HepG2 (cell line): ENCODE results near the gene UQCRC2. TPM values are rescaled to one million over a fixed set of nuclear protein-coding genes. Genes with fewer than 3 reads are reported as not detected.

ENCODE experiments used
- ATAC-seq: fragments of 200-7000 bp; cut with Tn5 transposase; 3 replicates; pipeline ENCODE4 v1.9.1; 2020; ENCODE audit warnings: mild to moderate bottlenecking, moderate library complexity
- BruUV-seq: library from RNA; stranded (reverse); fragments of 400-500 nt; replicated peaks from 2 replicates; lab custom pipeline; 2021; lab: Mats Ljungman, UMichigan
- CTCF ChIA-PET: fragments of 300-600 bp; formaldehyde crosslinking; extraction: SDS; loops from one replicate; lab custom pipeline; 2021; ENCODE audit warnings: low total read pairs, inconsistent platforms, low intra/inter-chr PET ratio; lab: Yijun Ruan, JAX
- POLR2A ChIA-PET: fragments of 350-600 bp; sonication (Branson Sonifier 250); formaldehyde crosslinking; loops from one replicate; lab custom pipeline; 2020; ENCODE audit warnings: antibody characterized with exemption, inconsistent platforms; lab: Yijun Ruan, JAX
- DNase-seq: peaks from one replicate; pipeline ENCODE4 v3.0.0-alpha.2; 2015; ENCODE audit warnings: low spot score
- FAIRE-seq: peaks from 3 replicates; lab custom pipeline; 2011; peaks lifted over from hg19 to GRCh38; lab: Jason Lieb, UNC
- H2AFZ ChIP-seq: one replicate; pipeline ENCODE4 v1.6.1; 2011; ENCODE audit warnings: low read length, inconsistent platforms
- H3K27ac ChIP-seq: fragments of 300-600 bp; 3 replicates; pipeline ENCODE4 v1.8.0; 2011; ENCODE audit warnings: mixed run types, mild to moderate bottlenecking, mixed read lengths, low read length, inconsistent platforms; ENCODE audit not compliant: insufficient read depth; ENCODE audit errors: extremely low read length
- H3K27me3 ChIP-seq, 2 experiments: fragments of 200-600 bp in 1 of 2; 2 replicates in 1 of 2; 3 replicates in 1 of 2; pipeline versions ENCODE4 v1.6.0 to v1.8.0; 2011; ENCODE audit warnings: low read length in 2 of 2, mild to moderate bottlenecking in 2 of 2, moderate library complexity in 2 of 2, inconsistent platforms in 1 of 2; ENCODE audit not compliant: insufficient read depth in 2 of 2, control insufficient read depth in 1 of 2
- H3K36me3 ChIP-seq, 2 experiments: fragments of 200-600 bp in 1 of 2; replicated peaks in 1 of 2; 2 replicates in 1 of 2; 3 replicates in 1 of 2; pipeline versions ENCODE4 v1.5.1 to v1.8.0; 2011; ENCODE audit warnings: low read length in 2 of 2, inconsistent platforms in 1 of 2; ENCODE audit not compliant: insufficient read depth in 2 of 2, control insufficient read depth in 1 of 2
- H3K4me1 ChIP-seq: 2 replicates; pipeline ENCODE4 v1.5.1; 2012; ENCODE audit warnings: low read length, inconsistent platforms; ENCODE audit not compliant: insufficient read depth
- H3K4me2 ChIP-seq: 2 replicates; pipeline ENCODE4 v1.6.0; 2011; ENCODE audit warnings: low read depth, low read length, inconsistent platforms
- H3K4me3 ChIP-seq, 3 experiments: fragments of 200-600 bp in 1 of 3; sonication (generic), shearing (Covaris generic) in 1 of 3; replicated peaks in 1 of 3; 2 replicates each; pipeline ENCODE4 v1.5.1; 2011 to 2016; ENCODE audit warnings: low read length in 3 of 3, inconsistent platforms in 2 of 3, low read depth in 2 of 3, mild to moderate bottlenecking in 2 of 3, control low read depth in 1 of 3, mixed read lengths in 1 of 3; ENCODE audit not compliant: insufficient read depth in 1 of 3
- H3K79me2 ChIP-seq: one replicate; pipeline ENCODE4 v1.6.1; 2011; ENCODE audit warnings: low read length, inconsistent platforms; ENCODE audit not compliant: insufficient read depth
- H3K9ac ChIP-seq: 2 replicates; pipeline ENCODE4 v1.6.0; 2011; ENCODE audit warnings: mild to moderate bottlenecking, low read depth, low read length, inconsistent platforms; ENCODE audit not compliant: insufficient read depth
- H3K9me3 ChIP-seq: 2 replicates; pipeline ENCODE4 v1.5.1; 2012; ENCODE audit warnings: mild to moderate bottlenecking, low read length
- H4K20me1 ChIP-seq: 2 replicates; pipeline ENCODE4 v1.6.0; 2011; ENCODE audit warnings: inconsistent platforms, mild to moderate bottlenecking, low read length, moderate library complexity; ENCODE audit not compliant: insufficient read depth
- AHR ChIP-seq: IDR thresholded peaks from 2 replicates; pipeline ENCODE4 v1.6.1; 2018; ENCODE audit warnings: missing genetic modification reagents, missing compliant biosample characterization
- ARNT ChIP-seq: fragments of 450-650 bp; IDR thresholded peaks from 2 replicates; pipeline ENCODE4 v1.6.1; 2017
- CEBPB ChIP-seq: IDR thresholded peaks from 2 replicates; pipeline ENCODE4 v1.6.1; 2011; ENCODE audit warnings: low read depth, low read length, improper control_type of control experiment, borderline replicate concordance
- CEBPG ChIP-seq: IDR thresholded peaks from 2 replicates; pipeline ENCODE4 v1.6.1; 2016
- POLR2A ChIP-seq, 2 experiments: IDR thresholded peaks; 2 replicates each; pipeline ENCODE4 v1.6.1; 2011; ENCODE audit warnings: low read depth in 2 of 2, low read length in 2 of 2, mild to moderate bottlenecking in 1 of 2, moderate library complexity in 1 of 2; ENCODE audit not compliant: insufficient read depth in 1 of 2
- RBM22 ChIP-seq: fragments of 200-400 bp; formaldehyde crosslinking; optimal IDR thresholded peaks from 2 replicates; pipeline ENCODE3; 2017; ENCODE audit warnings: mild to moderate bottlenecking, low read length, moderate library complexity
- ZBTB7B ChIP-seq: sonication (generic); formaldehyde crosslinking; IDR thresholded peaks from 2 replicates; pipeline ENCODE4 v1.4.0; 2020; ENCODE audit warnings: missing genetic modification reagents
- ZNF205 ChIP-seq: IDR thresholded peaks from 2 replicates; pipeline ENCODE4 v1.6.1; 2018; ENCODE audit warnings: missing biosample characterization, missing genetic modification reagents
- ZNF615 ChIP-seq: sonication (generic); formaldehyde crosslinking; IDR thresholded peaks from 2 replicates; pipeline ENCODE4 v1.5.0; 2020; ENCODE audit warnings: mild to moderate bottlenecking, missing genetic modification reagents, borderline replicate concordance
- WGBS: methylation state at CpG from one replicate; pipeline ENCODE4 v1.1.6; 2017; ENCODE audit warnings: low lambda C conversion rate; 5-methylcytosine and 5-hydroxymethylcytosine counted together
- in situ Hi-C: cut with HindIII; loops from 2 replicates; pipeline ENCODE4 v1.10.0; 2017; ENCODE audit warnings: low pct_unique_long_range_greater_than_20kb; ENCODE audit not compliant: extremely low pct_ligation_motif_present
- intact Hi-C: fragments of 100-400 bp; cut with micrococcal nuclease; formaldehyde crosslinking; loops from one replicate; pipeline ENCODE4 v1.10.0; 2022; ENCODE audit not compliant: unreplicated experiment
- polyA plus RNA-seq, 8 experiments: library from polyadenylated mRNA; depleted of rRNA in 3 of 8; stranded (reverse) in 7 of 8; unstranded in 1 of 8; fragments of >200 nt; fragmentation: Illumina TruSeq in 4 of 8; extraction: Trizol in 4 of 8; gene quantifications; 2 replicates each; pipeline versions ENCODE4 v1.2.1 to v1.2.3, GENCODE V29; 2011 to 2016; ENCODE audit warnings: low read depth in 4 of 8, missing spikeins in 1 of 8, mixed read lengths in 1 of 8; ENCODE audit not compliant: insufficient read depth in 1 of 8
- total RNA-seq, 5 experiments: library from RNA; depleted of rRNA; stranded (reverse); fragments of >200 nt; fragmentation: Illumina TruSeq; extraction: Trizol; gene quantifications; 2 replicates each; pipeline ENCODE4 v1.2.3, GENCODE V29; 2016; ENCODE audit warnings: low read depth in 1 of 5
- TF ChIP-seq, protein P1 (sequence below): sonication (generic); formaldehyde crosslinking; IDR thresholded peaks from 2 replicates; pipeline ENCODE4 v1.4.0; 2020; ENCODE audit warnings: mild to moderate bottlenecking, missing genetic modification reagents
- TF ChIP-seq, protein P2 (sequence below): sonication (generic); formaldehyde crosslinking; IDR thresholded peaks from 2 replicates; pipeline ENCODE4 v1.4.0; 2020; ENCODE audit warnings: missing genetic modification reagents, borderline replicate concordance

The UQCRC2 gene
- total and polyA plus RNA-seq, 2 of the 13 experiments (the other 11 are each of a cell fraction or from before 2014, with no cell fraction given), result 442 to 536 TPM

DNA sequence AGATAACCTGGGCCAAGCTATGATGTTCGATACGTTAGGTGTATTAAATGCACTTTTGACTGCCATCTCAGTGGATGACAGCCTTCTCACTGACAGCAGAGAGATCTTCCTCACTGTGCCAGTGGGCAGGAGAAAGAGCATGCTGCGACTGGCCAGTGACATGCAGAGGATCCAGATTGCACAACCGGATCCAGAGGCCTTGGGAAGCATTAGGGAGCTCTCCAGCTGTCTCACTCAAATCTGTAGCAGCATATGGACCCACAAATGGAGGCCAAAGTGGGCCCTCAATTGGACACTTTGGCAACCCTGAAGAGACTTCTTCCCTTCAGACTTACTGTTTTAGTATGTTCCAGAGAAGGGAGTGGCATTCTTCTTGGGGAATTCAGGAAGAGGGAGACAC lies 26.9 kb downstream of the UQCRC2 start:
- Histone ChIP-seq H3K9ac (no peak overlapping the region), H3K36me3 (peaks cover 53 to 98% of the 10 kb centered on the region in 2 experiments), H4K20me1 (no peaks in the 10 kb centered on the region; the same call in 1 of the 2 replicates), H3K4me3 (no peak overlapping the region), H3K27me3 (no peaks in the 10 kb centered on the region)
- WGBS, result 95% methylated on average over 4 of the region's 4 CpGs
- intact Hi-C loops, result no loop called here
- no TSS peak for BruUV-seq
- TF ChIP-seq ARNT (no peak), ZNF615 (CRISPR knock-in tag) (no peak), CEBPB (peak; percentile 62), ZBTB7B (CRISPR knock-in tag) (no peak), RBM22 (peak; percentile 74), POLR2A (IDR thresholded peaks at IDR 0.05; ENCODE audit: insufficient read depth in 1 of 2, low read depth in 2 of 2, low read length in 2 of 2) (0 out of 4 replicates have a peak, but pooled peaks of 1 of the 2 experiments have one; percentile 10), ZNF205 (CRISPR knock-in tag) (no peak), AHR (CRISPR knock-in tag) (no peak), CEBPG (CRISPR knock-in tag) (0 out of 2 replicates have a peak, but pooled peaks have one; percentile 25)
- TF ChIP-seq, protein P1, sequence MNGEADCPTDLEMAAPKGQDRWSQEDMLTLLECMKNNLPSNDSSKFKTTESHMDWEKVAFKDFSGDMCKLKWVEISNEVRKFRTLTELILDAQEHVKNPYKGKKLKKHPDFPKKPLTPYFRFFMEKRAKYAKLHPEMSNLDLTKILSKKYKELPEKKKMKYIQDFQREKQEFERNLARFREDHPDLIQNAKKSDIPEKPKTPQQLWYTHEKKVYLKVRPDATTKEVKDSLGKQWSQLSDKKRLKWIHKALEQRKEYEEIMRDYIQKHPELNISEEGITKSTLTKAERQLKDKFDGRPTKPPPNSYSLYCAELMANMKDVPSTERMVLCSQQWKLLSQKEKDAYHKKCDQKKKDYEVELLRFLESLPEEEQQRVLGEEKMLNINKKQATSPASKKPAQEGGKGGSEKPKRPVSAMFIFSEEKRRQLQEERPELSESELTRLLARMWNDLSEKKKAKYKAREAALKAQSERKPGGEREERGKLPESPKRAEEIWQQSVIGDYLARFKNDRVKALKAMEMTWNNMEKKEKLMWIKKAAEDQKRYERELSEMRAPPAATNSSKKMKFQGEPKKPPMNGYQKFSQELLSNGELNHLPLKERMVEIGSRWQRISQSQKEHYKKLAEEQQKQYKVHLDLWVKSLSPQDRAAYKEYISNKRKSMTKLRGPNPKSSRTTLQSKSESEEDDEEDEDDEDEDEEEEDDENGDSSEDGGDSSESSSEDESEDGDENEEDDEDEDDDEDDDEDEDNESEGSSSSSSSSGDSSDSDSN (CRISPR knock-in tag), result no peak
- TF ChIP-seq, protein P2, sequence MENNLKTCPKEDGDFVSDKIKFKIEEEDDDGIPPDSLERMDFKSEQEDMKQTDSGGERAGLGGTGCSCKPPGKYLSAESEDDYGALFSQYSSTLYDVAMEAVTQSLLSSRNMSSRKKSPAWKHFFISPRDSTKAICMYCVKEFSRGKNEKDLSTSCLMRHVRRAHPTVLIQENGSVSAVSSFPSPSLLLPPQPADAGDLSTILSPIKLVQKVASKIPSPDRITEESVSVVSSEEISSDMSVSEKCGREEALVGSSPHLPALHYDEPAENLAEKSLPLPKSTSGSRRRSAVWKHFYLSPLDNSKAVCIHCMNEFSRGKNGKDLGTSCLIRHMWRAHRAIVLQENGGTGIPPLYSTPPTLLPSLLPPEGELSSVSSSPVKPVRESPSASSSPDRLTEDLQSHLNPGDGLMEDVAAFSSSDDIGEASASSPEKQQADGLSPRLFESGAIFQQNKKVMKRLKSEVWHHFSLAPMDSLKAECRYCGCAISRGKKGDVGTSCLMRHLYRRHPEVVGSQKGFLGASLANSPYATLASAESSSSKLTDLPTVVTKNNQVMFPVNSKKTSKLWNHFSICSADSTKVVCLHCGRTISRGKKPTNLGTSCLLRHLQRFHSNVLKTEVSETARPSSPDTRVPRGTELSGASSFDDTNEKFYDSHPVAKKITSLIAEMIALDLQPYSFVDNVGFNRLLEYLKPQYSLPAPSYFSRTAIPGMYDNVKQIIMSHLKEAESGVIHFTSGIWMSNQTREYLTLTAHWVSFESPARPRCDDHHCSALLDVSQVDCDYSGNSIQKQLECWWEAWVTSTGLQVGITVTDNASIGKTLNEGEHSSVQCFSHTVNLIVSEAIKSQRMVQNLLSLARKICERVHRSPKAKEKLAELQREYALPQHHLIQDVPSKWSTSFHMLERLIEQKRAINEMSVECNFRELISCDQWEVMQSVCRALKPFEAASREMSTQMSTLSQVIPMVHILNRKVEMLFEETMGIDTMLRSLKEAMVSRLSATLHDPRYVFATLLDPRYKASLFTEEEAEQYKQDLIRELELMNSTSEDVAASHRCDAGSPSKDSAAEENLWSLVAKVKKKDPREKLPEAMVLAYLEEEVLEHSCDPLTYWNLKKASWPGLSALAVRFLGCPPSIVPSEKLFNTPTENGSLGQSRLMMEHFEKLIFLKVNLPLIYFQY (CRISPR knock-in tag), result no peak
- TF ChIP-seq, all 625 proteins: peak for 4
- CTCF ChIA-PET, result no interaction called here
- Histone ChIP-seq H3K79me2 (no peaks in the 10 kb centered on the region), H3K27ac (no peak overlapping the region), H3K9me3 (no peaks in the 10 kb centered on the region), H3K4me2 (no peak overlapping the region), H3K4me1 (no peaks in the 10 kb centered on the region), H2AFZ (no peak overlapping the region)
- DNase-seq (no peak), FAIRE-seq (no peak), ATAC-seq (peak; percentile 20; the same call in 1 of the 3 replicates)
- in situ Hi-C loops, result no loop called here
- POLR2A ChIA-PET, result no interaction called here
